GM21423 (cell line): ENCODE data around the gene SNX33.
"Not testable (repeated sequence)": the region's sequence is repeated elsewhere in the genome, so short reads cannot be mapped to it uniquely, and the experiment has no call there.

ENCODE experiments used
- ATAC-seq: cut with Tn5 transposase; IDR thresholded peaks from one replicate; pipeline ENCODE4 v1.9.1; 2021; ENCODE audit warnings: mild to moderate bottlenecking, moderate library complexity; ENCODE audit not compliant: unreplicated experiment

Gene SNX33, protein sequence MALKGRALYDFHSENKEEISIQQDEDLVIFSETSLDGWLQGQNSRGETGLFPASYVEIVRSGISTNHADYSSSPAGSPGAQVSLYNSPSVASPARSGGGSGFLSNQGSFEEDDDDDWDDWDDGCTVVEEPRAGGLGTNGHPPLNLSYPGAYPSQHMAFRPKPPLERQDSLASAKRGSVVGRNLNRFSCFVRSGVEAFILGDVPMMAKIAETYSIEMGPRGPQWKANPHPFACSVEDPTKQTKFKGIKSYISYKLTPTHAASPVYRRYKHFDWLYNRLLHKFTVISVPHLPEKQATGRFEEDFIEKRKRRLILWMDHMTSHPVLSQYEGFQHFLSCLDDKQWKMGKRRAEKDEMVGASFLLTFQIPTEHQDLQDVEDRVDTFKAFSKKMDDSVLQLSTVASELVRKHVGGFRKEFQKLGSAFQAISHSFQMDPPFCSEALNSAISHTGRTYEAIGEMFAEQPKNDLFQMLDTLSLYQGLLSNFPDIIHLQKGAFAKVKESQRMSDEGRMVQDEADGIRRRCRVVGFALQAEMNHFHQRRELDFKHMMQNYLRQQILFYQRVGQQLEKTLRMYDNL

DNA sequence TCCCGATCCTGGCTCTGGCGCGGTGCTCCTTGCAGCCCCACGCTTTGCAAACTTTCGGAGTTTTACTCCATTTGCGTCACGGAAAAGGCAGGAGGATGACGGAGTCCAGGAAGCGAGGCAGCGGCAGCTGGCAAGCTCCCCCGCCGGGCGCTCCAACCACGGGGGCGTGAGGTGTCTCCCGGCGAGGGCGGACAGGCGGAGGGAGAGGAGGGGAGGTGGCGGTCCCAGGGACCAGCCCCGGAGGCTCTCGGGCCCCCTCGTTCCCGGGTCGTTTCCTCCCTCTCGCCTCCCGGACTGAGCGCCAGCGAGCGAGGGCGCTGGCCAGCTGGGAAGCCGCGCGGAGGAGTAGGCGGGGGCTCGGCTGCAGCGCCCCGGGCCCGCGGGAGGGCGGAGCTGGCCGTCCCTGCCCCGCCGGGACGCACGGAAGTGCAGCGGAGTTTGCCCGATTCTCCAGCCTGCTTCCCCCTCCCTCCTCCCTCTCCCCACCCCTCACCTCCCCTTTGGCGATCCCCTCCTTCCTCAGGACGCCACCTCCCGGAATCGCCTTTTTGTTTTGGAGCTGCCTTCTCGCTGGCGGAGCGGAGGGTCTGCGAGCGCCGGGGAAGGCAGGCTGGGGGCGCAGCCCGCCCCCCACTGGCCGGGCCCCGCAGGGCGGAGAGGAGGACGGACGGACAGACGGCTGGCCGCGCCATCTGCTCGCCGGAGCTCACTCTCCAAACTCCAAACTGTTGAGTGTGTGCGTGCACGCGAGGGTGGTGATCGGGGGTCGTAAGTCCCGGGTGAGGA, at the start of gene SNX33:
Gene SNX33, plus strand, starts transcription at position 543 of the 786 bp plus-strand sequence. CDS start 1,191 bp downstream, outside the sequence.
- ATAC-seq: peak; percentile 48

DNA sequence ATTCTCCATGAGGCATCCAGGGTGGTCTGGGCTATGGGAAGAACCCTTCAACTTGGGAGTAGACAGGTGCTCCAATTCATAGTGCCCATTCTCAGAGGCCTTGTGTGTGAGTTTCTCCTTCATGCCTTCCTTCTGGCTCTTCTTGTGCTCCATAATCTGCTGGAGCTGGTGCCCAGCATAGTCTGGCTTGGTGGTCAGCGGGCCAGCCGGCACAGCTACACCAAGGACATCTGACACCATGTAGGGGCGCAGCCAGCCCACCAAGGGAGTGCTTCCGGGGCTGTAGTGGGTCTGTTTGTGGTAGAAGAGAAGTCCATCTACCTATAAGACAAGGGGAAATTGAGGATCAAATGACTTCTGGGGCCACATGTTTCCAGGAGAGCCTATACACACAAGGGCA, 49.4 kb upstream of the SNX33 start:
- ATAC-seq: no peak

DNA sequence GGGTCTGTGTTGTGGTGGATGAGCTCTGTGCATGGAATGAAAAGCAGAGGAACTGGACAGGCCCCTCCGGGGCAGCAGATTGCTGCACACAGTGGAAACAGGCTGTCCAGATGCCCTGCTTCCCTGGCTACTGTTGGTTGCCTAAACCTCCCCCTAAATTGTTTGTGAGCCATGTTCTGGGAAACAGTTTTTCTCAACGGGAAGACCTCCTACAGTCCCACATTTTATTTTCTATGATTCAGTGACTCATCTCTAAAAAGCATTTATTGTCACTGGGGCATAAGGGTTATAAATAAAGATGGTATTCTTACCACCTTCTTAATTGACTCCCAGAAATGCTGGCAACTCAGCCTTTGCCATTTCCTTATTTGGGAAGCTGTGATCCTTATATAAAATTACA, 48.3 kb upstream of the SNX33 start:
- no peak for ATAC-seq

DNA sequence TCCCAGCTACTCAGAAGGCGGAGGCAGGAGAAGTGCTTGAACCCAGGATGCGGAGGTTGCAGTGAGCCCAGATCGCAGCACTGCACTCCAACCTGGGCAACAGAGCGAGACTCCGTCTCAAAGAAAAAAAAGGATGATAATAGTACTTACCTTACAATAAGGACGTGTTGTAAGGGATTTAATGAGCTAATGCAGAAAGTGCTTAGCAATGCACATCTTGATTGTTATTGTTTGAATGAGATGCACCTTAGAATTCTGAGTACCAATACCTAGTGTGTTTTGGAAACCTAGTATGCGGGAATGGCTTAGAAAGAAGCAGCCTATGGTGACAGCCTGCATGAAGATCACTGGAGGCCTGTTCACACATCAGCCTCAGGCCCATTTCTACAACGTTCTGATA, 41.7 kb upstream of the SNX33 start:
- ATAC-seq: no peak

DNA sequence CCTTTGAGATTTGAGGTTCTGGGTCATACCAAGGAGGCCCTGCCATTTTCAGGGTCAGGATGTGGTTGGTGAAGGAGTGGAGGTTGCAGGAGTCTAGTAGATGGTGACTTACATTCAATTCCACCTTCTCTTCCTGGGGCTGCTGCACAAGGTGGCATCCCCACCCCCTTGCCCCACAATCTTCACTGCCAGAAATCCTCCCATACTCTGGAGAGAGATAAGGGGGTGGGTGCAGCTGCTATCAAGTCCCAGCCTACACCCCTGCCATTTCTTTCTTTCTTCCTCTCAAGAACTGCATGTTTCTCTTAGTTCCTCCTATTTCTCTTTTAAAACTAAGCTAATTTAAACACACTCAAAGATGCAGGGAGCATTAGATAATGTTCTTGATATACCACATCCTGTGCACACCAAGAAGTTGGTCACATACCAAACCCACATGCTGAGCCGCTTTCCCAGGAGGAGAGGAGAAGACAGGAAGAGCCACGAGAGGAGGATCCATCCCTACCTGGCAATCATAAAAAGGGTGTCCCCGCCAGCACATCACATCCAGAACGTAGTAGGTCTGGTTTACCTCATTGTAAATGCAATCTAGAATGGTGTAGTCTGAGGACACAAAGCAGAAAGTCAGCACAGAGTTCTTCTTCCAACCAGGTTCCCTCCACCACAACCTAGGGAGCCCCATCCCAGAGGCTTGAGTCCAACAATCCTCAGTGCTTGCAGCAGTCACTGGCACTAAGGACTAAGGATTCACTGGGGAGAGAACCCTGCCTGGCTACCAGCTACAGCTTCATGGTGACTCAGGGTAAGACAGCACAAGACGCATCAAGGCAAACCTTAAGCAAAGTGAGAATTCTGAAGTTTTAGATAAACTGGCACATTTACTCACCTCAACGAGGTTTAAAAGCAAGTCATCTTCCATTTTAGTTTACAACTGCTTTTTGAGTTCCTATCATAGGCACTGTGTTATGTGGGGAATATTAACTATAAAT, 40.7 kb upstream of the SNX33 start:
- ATAC-seq: no peak

DNA sequence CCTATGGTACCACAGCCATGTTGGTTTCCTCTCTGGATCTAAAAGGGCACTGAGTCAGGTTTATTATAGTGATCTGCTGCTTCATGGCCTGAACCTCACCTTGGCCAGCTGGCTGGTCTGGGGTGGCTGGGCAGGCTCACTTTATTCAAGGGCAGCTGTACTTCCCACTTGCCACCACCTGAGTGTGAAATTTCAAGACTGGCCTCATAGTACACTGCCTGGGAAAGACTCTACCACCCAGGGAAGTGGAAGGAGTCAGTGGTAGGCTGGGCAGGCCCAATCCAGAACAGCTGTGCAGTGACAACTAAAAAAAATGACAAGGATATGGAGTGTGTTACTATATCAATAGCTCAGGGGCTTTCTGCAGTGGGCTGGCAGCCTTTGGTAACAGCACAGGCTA, 30.9 kb upstream of the SNX33 start:
- no peak for ATAC-seq

DNA sequence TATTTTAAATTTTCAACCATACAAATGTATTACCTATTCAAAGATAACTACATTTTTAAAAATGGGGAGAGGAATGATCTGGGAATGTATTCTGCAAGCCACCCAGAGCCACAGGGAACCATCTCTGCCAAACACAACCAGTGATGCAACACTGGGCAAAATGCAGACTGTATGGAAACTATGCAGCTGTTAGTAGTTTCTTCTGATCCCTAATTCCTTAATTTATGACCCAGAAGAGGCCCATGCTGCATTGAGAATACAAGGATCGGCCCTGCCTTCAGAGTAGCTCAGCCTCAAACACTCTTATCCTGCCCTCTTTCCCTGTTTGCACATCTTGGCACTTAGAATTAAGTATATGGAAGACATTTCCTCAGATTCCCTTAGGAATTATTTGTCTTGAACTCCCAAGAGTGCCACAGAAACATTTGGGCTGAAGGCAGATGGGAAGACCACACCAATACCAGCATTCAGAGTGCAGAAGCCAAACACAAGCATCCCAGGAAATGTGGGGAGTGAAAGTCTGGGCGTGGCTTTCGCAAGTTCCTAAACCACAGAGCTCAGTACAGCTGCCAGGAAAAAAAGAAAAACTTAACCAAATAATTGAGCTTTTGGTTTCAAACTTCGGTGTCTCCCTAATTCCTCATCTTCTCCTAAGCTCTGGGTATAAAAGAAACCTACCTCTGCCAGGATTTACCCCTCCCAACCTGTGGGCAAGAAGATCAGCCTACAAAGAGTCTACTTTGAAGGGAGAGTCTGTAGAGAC, 27.5 kb upstream of the SNX33 start:
- no peak for ATAC-seq

DNA sequence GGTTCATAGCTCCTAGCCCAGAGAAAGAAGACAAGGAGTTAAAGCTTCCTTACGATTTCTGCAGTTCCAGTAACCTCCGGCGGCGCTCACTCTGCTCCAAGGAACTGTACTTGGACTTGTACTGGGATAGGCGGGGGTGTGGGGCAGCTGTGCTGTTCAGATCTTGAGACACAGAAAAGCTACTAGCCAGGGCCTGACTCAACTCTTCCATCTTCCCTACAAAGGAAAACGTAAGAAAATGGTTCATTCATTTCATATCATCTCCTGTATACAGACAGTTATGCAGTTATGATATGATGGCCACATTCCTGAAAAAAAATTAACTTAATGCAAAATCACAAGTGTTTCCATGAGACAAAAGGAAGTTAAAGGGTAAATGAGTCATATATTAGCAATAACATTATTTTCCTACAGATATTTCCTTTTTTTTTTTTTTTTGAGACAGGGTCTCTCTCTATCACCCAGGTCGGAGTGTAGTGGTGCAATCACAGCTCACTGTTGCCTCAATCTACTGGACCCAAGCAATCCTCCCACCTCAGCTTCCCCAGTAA, 26.8 kb upstream of the SNX33 start:
- no peak for ATAC-seq

DNA sequence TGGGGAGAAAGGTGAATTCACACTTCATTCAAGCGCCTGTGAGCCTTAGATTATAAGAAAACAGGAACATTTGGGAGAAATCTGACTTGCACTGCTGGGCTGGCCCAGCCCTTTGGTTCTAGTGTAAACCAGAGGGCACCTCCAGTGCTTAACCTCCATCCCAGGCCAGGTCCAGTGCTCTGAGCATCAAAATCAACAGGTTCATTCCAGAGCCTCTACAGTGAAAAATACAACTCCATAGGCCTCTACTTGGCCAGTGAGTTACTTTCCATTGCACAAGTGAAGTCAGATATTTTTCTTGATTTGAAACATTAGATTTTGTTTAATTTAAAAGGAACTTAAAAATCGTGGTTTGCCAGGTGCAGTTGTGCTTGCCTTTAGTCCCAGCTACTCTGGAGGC, 25.2 kb upstream of the SNX33 start:
- no peak for ATAC-seq

DNA sequence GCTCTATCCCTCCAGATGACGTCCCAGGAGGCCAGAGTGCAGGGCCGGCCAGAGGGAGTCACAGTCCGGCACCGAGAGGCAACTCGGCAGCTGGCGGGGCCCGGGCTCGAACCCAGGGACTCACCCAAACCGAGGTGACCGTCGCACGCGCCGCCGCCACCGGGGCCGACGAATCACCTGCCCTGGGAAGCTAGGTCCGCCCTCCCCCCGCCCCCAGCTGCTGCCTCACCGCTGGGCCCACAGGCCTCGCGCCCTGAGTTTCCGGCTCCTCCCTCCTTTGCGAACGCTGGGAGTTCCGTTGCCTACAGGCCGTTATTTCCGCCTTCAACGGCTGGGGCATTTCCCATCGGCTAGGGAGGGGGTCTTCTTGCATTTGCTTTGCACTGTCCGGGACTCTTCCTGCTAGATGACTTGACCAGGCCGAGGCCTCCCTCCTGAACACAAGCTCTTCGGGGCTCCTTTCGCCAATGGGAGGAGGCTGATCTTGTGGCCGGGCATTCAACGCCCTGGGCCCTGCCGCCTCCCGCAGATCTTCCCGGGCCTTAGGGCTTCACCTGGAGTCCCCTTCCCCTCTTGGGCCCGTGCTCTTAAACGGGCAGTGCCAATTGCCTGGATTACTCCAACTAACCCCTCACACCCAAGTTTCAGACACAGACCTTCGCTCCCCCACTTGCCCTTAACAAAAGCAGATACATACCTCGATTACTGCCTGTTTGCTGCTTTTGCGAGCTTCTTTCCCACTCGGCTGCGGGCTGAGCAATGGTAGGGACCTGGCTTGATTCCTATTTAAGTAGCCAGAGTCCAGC, 22.0 kb upstream of the SNX33 start, which contains the start of gene SNUPN:
Gene SNUPN, minus strand, starts transcription at position 184 of the 806 bp plus-strand sequence. CDS start 4,674 bp downstream, outside the sequence.
- peak; percentile 76 for ATAC-seq

DNA sequence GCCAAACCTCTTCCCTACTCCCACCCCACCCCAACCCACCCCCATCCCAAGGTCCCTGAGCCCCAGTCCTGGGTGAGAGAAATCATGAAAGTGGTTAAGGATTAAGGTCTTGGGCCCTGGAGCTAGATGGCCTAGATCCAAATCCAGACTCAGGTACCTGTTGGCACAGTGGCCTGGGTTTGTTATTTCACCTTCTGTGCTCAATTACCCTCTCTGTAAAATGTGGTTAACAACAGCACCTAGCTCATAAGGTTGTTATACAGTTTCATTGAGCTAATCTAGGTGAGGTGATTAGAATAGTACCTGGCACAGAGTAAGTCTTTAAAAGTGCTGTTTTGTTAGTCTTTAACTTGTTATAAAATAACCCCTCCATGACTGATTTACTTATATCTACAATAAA, 15.8 kb upstream of the SNX33 start:
- ATAC-seq: no peak

DNA sequence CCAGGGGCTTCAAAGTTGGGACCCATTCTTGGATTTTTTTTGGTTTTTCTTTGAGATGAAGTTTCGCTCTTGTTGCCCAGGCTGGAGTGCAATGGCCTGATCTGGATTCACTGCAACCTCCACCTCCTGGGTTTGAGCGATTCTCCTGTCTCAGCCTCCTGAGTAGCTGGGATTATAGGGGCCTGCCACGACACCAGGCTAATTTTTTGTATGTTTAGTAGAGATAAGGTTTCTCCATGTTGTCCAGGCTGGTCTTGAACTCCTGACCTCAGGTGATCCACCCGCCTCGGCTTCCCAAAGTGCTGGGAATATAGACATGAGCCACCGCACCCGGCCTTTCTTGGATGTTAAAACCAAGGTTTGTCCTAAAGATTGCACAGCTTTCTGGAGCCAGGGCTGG, 13.8 kb upstream of the SNX33 start:
- ATAC-seq: not testable (repeated sequence)

DNA sequence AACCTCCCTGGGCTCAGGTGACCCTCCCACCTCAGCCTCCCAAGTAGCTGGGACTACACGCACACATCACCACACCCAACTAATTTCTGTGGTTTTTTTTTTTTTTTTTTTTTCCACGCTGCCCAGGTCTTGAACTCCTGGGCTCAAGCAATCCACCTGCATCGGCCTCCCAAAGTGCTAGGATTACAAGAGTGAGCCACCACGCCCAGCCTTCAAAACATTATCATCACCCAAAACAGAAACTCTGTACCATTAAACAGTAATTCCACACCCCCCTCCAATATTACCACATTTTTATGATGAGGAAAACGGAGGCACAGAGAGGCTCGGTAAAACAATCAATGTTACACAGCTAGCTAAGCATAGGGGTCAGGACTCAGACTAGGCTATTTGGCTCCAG, 11.7 kb upstream of the SNX33 start:
- no peak for ATAC-seq

DNA sequence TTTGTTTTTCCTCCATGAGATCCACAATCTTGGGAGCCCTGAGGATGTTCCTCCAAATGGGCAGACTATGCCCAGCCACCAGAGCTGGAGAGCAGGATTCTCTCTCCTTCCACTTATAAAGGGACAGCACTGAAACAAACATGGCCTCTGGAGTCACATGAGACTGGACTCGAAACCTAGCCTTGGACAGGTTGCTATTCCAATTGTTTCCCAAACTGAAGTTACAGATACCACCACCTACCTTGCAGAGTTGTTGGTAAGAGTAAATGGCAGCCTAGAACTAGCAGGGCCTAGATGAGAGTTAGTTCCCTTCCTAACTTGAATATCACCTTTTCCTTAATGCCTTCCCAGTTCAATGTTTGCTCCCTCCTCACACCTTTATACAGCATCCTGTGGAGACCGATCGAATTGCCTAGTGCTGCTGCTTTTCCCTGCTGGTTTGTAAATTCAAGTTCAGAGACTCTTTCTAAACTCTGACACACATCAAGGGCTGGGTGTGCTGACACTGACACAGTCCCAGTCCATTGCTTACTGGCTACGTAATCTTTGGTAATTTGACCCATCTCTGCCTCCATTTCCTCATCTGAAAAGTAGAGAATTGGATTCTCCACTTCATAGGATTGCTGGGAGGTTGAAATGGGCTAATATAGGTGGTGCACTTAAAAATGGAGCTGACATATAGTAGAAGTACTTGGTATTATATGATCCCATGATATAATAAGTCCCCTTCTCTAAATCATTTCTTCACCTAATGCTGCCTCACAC, 10.3 kb upstream of the SNX33 start:
- no peak for ATAC-seq

DNA sequence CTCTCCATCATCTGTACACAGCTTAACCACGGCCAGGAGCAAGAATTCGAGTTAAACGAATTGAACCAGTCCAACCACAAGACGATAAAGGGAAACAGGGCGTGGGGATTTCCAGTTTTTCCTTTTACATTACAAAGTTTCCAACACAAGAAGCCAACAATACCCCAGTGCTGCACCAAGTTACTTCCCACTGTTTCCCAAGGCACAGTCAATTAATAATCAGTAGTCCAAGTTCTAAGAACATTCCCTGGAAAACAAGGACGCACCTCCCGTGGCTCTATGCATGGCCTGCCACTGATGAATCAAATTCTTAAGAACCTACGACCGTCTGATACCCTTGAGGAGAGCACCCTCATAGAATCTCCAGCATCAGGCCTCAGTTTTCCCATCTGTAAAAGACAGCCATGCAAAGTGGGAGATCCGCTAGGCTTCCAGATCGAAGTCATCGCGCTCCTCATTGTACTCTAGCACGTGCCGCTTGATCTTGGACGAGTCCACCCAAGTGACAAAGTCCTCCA, 8.5 kb upstream of the SNX33 start:
- no peak for ATAC-seq

DNA sequence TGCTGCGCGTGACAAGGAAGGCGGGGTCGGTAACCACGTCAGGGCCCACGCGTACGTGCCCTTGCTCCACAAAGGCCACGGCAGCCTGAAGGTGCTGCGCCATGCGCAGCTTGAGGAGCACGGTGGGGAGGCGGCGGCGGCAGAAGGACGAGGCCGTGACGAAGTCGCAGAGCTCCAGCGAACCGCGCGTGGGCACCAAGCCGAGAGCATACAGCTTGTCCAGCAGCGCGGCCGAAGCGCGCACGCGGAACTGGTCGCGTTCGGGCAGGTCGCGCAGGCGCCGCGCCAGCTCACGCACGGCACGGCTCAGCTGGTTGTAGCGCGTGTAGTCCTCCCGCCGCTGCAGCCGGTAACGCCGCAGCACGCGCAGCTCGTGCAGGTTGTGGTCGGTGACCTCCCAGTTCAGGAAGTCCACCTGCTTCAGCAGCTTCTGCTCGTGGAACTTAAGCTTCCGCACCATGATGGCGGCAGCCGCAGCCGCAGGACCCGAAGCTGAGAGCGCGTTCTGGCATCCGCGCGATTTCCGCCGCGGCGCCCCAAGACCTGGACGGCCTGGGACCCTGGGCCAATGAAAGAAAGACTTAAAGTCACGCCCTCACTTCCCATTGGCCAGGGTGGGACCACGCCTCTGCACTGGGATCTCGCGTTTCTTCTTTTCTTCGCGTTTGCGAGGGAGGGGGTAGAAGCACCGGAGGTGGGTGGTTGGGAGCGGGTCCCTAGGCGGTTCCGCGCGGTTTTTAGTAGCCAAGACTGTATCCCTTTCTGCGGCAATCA, 7.8 kb upstream of the SNX33 start, which contains the start of gene IMP3:
Gene IMP3, minus strand, starts transcription at position 516 of the 774 bp plus-strand sequence. Its CDS starts 56 bp downstream, at position 460.
- peak; percentile 89 for ATAC-seq
